Astrocyte (in vitro differentiated cells and primary cell): ENCODE measurements around the gene RPGRIP1L. TPM values are rescaled to one million over a fixed set of nuclear protein-coding genes. Genes with fewer than 3 reads are reported as not detected.

Source experiments
- DNase-seq: peaks from one replicate; pipeline ENCODE4 v3.0.0-alpha.2; 2010; ENCODE audit warnings: low read depth
- FAIRE-seq: peaks from 2 replicates; lab custom pipeline; 2011; peaks lifted over from hg19 to GRCh38; lab: Jason Lieb, UNC
- H2AFZ ChIP-seq: 2 replicates; pipeline ENCODE4 v1.6.0; 2012; ENCODE audit warnings: low read depth, low read length, inconsistent platforms
- H3K27ac ChIP-seq: 2 replicates; pipeline ENCODE4 v1.5.1; 2011; ENCODE audit warnings: low read depth, low read length, inconsistent platforms
- H3K27me3 ChIP-seq: 2 replicates; pipeline ENCODE4 v1.6.0; 2011; ENCODE audit warnings: low read length, inconsistent platforms; ENCODE audit not compliant: insufficient read depth
- H3K36me3 ChIP-seq: 2 replicates; pipeline ENCODE4 v1.5.1; 2011; ENCODE audit warnings: low read length, inconsistent platforms; ENCODE audit not compliant: insufficient read depth
- H3K4me1 ChIP-seq: 2 replicates; pipeline ENCODE4 v1.5.1; 2011; ENCODE audit warnings: low read length, inconsistent platforms; ENCODE audit not compliant: insufficient read depth
- H3K4me2 ChIP-seq: 2 replicates; pipeline ENCODE4 v1.6.0; 2012; ENCODE audit warnings: low read length, inconsistent platforms
- H3K4me3 ChIP-seq: 2 replicates; pipeline ENCODE4 v1.5.1; 2011; ENCODE audit warnings: low read depth, mild to moderate bottlenecking, low read length, inconsistent platforms; ENCODE audit not compliant: insufficient read depth
- H3K79me2 ChIP-seq: 2 replicates; pipeline ENCODE4 v1.6.0; 2012; ENCODE audit warnings: mild to moderate bottlenecking, low read length, inconsistent platforms; ENCODE audit not compliant: insufficient read depth
- H3K9ac ChIP-seq: 2 replicates; pipeline ENCODE4 v1.6.0; 2012; ENCODE audit warnings: mild to moderate bottlenecking, low read length, inconsistent platforms
- H3K9me3 ChIP-seq: 2 replicates; pipeline ENCODE4 v1.5.1; 2012; ENCODE audit warnings: low read depth, mild to moderate bottlenecking, low read length, inconsistent platforms; ENCODE audit not compliant: insufficient read depth
- H4K20me1 ChIP-seq: 2 replicates; pipeline ENCODE4 v1.6.0; 2012; ENCODE audit warnings: low read length, inconsistent platforms; ENCODE audit not compliant: insufficient read depth
- H3K27ac Mint-ChIP-seq: one replicate; pipeline ENCODE4 v1.8.0; 2021; ENCODE audit warnings: mild to moderate bottlenecking, mixed read lengths; ENCODE audit not compliant: unreplicated experiment
- H3K27me3 Mint-ChIP-seq: one replicate; pipeline ENCODE4 v1.8.0; 2021; ENCODE audit warnings: low read depth, mixed read lengths; ENCODE audit not compliant: unreplicated experiment
- H3K36me3 Mint-ChIP-seq: one replicate; pipeline ENCODE4 v1.8.0; 2021; ENCODE audit warnings: low read depth, mixed read lengths; ENCODE audit not compliant: unreplicated experiment
- H3K4me1 Mint-ChIP-seq: one replicate; pipeline ENCODE4 v1.8.0; 2021; ENCODE audit warnings: low read depth, mixed read lengths; ENCODE audit not compliant: unreplicated experiment
- H3K4me3 Mint-ChIP-seq: one replicate; pipeline ENCODE4 v1.8.0; 2021; ENCODE audit warnings: mild to moderate bottlenecking, moderate library complexity, mixed read lengths; ENCODE audit not compliant: unreplicated experiment
- H3K9me3 Mint-ChIP-seq: one replicate; pipeline ENCODE4 v1.8.0; 2021; ENCODE audit warnings: mild to moderate bottlenecking, mixed read lengths; ENCODE audit not compliant: unreplicated experiment
- CTCF ChIP-seq: IDR thresholded peaks from 2 replicates; pipeline ENCODE4 v1.5.1; 2011; ENCODE audit warnings: low read depth, mild to moderate bottlenecking, inconsistent platforms, low read length, moderate library complexity; ENCODE audit not compliant: insufficient read depth
- EZH2 ChIP-seq: IDR thresholded peaks from 2 replicates; pipeline ENCODE4 v1.6.1; 2012; ENCODE audit warnings: mild to moderate bottlenecking, low read length, inconsistent platforms; ENCODE audit not compliant: insufficient read depth
- total RNA-seq: library from RNA; stranded (reverse); gene quantifications from 2 replicates; pipeline ENCODE4 v1.2.1, GENCODE V29; 2021

RPGRIP1L gene
- total RNA-seq, 1 donor from 2014 or later: 18.1 TPM

- Histone ChIP-seq H3K9ac (no peak overlapping the region), H3K4me1 (no peaks in the 10 kb centered on the region), H3K9me3 (no peaks in the 10 kb centered on the region), H3K4me2 (no peak overlapping the region), H4K20me1 (no peaks in the 10 kb centered on the region), H2AFZ (no peak overlapping the region), H3K79me2 (no peaks in the 10 kb centered on the region), H3K27me3 (no peaks in the 10 kb centered on the region), H3K27ac (no peak overlapping the region), H3K36me3 (no peaks in the 10 kb centered on the region), H3K4me3 (no peak overlapping the region)
- H3K4me1 Mint-ChIP-seq: peaks cover 5% of the 10 kb centered on the region
- H3K36me3 Mint-ChIP-seq: no peaks in the 10 kb centered on the region
- no peak for FAIRE-seq
- no peak for DNase-seq
- no peak overlapping the region for H3K27ac Mint-ChIP-seq
- H3K27me3 Mint-ChIP-seq: no peaks in the 10 kb centered on the region
- H3K9me3 Mint-ChIP-seq: peaks cover 3% of the 10 kb centered on the region
- TF ChIP-seq CTCF (no peak), EZH2 (no peak)
- H3K4me3 Mint-ChIP-seq: no peak overlapping the region
These were observed 144.2 kb downstream of the RPGRIP1L start for GRCh38 chr16:53559270-53559951.

- Mint-ChIP-seq H3K9me3 (peaks cover 3% of the 10 kb centered on the region), H3K4me1 (peaks cover 5% of the 10 kb centered on the region), H3K4me3 (no peak overlapping the region), H3K36me3 (no peaks in the 10 kb centered on the region), H3K27ac (no peak overlapping the region), H3K27me3 (peaks cover 1% of the 10 kb centered on the region)
- FAIRE-seq (no peak), DNase-seq (no peak)
- Histone ChIP-seq H3K9me3 (no peaks in the 10 kb centered on the region), H3K79me2 (no peaks in the 10 kb centered on the region), H3K4me1 (no peaks in the 10 kb centered on the region), H2AFZ (no peak overlapping the region), H3K9ac (no peak overlapping the region), H3K4me3 (no peak overlapping the region), H3K4me2 (no peak overlapping the region), H4K20me1 (no peaks in the 10 kb centered on the region), H3K36me3 (no peaks in the 10 kb centered on the region), H3K27me3 (no peaks in the 10 kb centered on the region), H3K27ac (no peak overlapping the region)
- TF ChIP-seq EZH2 (no peak), CTCF (no peak)
These were observed 144.9 kb downstream of the RPGRIP1L start for GRCh38 chr16:53558710-53559109.

GRCh38 chr16:53556521-53556920 is 147.1 kb downstream of the RPGRIP1L start:
- no peaks in the 10 kb centered on the region for H3K36me3 Mint-ChIP-seq
- DNase-seq: no peak
- Histone ChIP-seq H3K9me3 (no peaks in the 10 kb centered on the region), H3K27me3 (peaks cover 7% of the 10 kb centered on the region), H3K4me1 (no peaks in the 10 kb centered on the region), H3K9ac (no peak overlapping the region), H3K4me2 (no peak overlapping the region), H4K20me1 (no peaks in the 10 kb centered on the region), H2AFZ (no peak overlapping the region), H3K79me2 (no peaks in the 10 kb centered on the region), H3K36me3 (no peaks in the 10 kb centered on the region), H3K4me3 (no peak overlapping the region), H3K27ac (no peak overlapping the region)
- peaks cover 3% of the 10 kb centered on the region for H3K9me3 Mint-ChIP-seq
- peaks cover 11% of the 10 kb centered on the region for H3K27me3 Mint-ChIP-seq
- H3K4me3 Mint-ChIP-seq: no peak overlapping the region
- TF ChIP-seq CTCF (no peak), EZH2 (no peak)
- no peak overlapping the region for H3K27ac Mint-ChIP-seq
- no peak for FAIRE-seq
- peaks cover 5% of the 10 kb centered on the region for H3K4me1 Mint-ChIP-seq
